GM18909 (cell line): ENCODE data around the gene FTSJ1.
A peak's percentile ranks its signal among the peaks of the same experiment; 100 is the strongest.
"Not testable (repeated sequence)": the region's sequence is repeated elsewhere in the genome, so short reads cannot be mapped to it uniquely, and the experiment has no call there.

Experiments
- ATAC-seq: cut with Tn5 transposase; IDR thresholded peaks from one replicate; pipeline ENCODE4 v1.9.1; 2021; ENCODE audit warnings: mild to moderate bottlenecking; ENCODE audit not compliant: unreplicated experiment, poor library complexity

FTSJ1 gene

DNA sequence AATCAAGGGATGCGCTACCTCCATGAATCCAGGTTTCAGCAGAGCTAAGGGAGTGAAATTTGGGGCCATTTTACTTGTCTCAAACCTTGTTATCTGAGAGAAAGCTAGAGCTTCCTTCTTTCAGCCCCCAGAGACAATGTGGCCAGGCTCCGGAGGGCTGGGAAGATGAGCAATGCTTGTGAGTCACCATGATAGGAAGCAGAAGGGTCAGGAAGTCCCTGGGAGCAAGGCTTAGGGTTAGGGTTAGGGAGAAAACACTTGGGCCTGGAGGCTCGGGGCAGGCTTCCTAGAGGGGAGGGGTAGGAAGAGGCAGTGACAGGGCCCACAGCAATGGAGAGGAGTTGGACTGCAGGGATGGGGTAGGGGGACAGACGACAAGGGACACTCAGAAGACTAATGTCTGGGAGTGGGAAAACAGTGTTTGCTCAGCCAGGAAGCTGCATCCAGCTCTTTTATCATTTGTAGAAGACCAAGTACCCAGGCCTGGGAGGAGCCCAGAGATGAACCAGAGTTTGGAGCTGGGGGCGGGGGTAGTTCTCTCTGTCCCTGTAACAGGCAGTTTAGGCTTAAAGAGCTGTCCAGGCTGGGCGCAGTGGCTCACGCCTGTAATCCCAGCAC lies 16.4 kb downstream of the FTSJ1 start:
- no peak for ATAC-seq

DNA sequence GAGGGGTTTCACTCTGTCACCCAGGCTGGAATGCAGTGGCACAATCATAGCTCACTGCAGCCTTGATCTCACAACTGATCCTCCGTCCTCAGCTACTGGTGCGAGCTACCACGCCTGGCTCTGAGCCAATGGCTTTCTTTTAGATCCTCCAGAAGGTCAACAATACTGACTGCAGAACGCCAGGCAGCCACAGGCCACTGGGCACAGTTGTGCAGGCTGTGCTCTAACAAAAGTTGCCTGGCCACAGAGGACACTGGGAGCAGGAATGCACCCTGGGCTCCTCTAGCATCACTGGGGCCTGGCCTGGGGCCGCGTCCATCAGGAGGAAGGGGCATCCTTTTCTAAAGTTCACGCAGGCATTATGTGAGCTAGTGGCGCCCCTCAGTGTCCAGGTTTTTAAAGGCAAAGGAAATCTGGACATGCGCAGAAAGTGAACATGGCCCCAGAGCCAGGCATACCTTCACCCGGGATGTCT lies 17.9 kb downstream of the FTSJ1 start:
- ATAC-seq: no peak

DNA sequence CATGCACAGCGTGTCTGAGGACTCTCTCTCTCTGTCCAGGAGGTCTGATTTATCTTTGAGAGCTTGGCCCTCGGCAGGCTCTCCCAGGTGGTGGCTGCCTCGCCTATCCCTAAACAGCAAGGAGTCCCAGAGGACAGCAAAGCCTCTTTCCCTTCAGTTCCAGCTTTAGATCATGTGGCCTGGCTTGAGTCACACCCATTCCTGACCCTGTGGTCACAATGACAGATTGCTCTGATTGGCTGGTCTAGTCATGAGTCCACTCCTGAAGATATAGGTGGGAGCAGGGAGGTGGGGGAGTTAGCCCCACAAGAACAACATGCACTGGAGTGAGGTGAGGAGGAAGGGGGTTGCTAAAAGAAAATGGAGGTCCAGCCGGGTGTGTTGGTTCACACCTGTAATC lies 20.7 kb downstream of the FTSJ1 start:
- no peak for ATAC-seq

DNA sequence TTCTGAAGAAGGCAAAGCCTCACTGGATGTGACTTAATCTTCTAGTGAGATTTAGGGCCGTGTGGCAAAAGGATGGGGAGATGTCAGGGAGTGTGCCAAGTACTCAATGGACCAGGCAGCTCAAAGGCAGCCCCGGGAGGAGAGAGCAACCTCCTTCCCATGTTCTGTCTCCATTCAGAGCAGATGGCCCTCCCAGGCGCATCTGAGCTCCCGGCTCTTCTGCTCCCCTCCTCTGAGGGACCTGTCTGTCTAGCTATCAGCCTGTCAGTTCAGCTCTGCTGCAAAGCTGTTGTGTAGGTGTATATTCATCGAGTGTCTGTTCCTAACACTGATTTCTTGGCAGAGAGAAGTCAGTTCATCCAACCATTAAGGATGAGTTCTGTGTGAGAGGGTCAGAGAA lies 21.9 kb downstream of the FTSJ1 start:
- no peak for ATAC-seq

GRCh38 chrX:48498374-48498809 lies 22.4 kb downstream of the FTSJ1 start:
- ATAC-seq: no peak

- no peak for ATAC-seq
Observed at GRCh38 chrX:48504261-48504660, 28.3 kb downstream of the FTSJ1 start.

- ATAC-seq: no peak
Observed at GRCh38 chrX:48505481-48505880, 29.5 kb downstream of the FTSJ1 start.

DNA sequence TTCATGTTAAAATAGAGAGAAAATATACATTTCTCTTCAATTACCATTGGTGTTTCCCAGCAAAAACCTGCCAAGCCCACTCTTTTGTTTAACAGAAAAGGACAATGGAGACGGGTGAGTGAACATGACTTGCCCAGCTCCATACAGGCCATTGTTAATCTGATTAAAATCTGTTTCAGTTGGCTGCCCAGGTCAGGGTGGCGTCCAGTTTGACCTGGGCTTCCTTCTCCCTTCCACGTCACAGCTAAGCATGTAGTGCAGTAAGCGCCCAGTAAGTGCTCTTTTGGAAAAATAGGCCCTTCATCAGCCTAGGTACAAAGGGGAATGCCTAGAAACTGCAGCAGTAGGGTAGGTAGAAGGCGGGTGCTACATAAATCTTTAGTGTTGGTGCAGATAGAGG lies 31.2 kb downstream of the FTSJ1 start:
- ATAC-seq: no peak

GRCh38 chrX:48508400-48509244 lies 32.6 kb downstream of the FTSJ1 start, which contains the start of gene PORCN:
Gene PORCN (plus strand): TSS chrX:48508992. CDS start chrX:48509821, 829 bp downstream.
- ATAC-seq: peak; percentile 86

DNA sequence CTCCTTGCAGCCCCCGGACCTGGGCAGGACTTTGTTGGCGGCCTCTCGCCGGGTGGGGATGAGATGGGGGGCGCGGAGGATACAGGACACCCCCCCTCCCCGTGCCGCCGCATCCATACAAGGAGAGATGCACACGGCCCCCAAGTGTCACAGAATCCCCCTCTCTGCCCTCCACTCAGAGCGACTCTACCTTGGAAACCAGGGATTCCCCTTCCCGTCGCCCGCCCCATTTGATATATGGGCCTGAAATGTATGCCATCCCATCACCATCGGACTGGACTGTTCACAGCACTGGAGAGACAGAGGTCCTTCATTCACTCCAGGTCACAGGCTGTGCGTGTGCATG lies 33.2 kb downstream of the FTSJ1 start:
- ATAC-seq: no peak

DNA sequence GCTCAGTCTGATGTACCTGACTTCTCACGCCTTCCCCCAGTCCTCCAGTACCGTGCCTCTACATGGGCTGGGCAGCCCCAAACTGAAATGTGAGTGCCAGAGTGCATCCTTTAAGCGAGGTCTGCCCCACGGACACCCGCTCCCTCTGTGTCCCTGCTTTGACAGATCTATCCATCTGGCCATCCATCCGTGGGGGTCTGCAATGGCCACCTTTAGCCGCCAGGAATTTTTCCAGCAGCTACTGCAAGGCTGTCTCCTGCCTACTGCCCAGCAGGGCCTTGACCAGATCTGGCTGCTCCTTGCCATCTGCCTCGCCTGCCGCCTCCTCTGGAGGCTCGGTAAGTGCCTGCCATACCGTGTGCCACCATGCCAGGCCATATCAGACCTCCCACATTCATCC lies 33.6 kb downstream of the FTSJ1 start:
- ATAC-seq: no peak

GRCh38 chrX:48511560-48511959 lies 35.6 kb downstream of the FTSJ1 start:
- no peak for ATAC-seq

GRCh38 chrX:48512371-48512935 lies 36.5 kb downstream of the FTSJ1 start:
- ATAC-seq: no peak

- ATAC-seq: no peak
Observed at GRCh38 chrX:48513670-48514069, 37.7 kb downstream of the FTSJ1 start.

DNA sequence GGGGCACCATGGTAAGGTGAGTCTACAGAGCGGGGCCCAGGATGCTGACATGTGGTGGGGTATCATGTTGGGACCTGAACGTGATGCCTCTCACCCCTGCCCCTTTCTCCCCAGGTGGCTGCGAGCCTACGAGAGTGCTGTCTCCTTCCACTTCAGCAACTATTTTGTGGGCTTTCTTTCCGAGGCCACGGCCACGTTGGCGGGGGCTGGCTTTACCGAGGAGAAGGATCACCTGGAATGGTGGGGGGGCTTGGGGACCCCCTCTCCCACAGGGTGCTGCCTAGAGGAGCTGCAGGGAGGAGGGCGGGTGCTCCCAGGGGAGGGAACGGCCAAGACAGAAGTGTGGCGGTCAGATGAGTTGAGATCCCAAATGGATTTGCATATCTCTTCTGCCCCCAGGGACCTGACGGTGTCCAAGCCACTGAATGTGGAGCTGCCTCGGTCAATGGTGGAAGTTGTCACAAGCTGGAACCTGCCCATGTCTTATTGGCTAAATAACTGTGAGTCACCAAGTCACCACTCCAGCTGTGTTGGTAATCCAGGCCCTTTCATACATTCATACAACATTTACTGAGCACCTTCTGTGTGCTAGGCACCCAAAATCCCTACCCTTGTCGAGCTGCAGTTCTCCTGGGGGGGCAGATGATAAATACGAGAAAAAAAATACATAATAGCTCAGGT lies 38.3 kb downstream of the FTSJ1 start:
- no peak for ATAC-seq

DNA sequence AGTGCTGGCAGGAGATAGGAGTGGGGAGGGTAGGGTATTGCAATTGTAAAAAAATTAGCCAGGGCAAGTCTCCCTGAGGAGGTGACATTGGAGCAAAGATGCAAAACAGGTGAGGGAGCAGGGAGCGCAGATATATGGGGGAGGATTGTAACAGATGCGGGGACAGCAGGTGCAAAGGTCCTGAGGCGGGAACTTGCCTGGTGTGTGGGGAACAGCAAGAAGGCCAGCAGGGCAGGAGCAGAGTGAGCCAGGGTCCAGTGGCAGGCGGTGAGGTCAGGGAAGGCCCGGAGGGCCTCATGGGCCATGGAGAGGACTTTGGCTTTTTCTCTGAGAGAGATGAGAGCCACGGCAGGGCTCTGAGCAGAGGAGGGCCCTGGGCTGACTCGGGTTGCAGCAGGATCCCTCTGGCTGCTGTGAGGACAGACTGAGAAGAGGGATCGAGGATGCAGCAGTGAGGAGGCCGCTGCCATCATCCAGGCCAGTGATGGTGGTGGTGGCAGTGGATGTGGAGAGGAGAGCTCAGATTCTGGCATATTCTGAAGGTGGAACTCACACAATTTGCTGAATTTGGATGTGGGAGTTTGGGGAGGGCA lies 39.0 kb downstream of the FTSJ1 start:
- no peak for ATAC-seq

DNA sequence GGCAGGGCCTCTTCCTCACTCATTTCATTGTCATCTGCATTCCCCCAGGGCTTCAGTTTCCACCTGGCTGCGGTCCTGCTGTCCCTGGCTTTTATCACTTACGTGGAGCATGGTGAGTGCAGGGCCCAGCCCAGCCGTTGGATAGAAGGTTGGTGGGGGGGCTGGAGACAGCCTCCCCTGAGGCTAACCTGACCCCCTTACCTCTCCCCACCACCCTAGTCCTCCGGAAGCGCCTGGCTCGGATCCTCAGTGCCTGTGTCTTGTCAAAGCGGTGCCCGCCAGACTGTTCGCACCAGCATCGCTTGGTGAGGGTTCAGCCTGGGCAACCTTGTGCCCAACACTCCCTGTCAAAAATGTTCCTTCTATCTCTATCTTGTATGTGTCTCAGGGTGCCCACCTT lies 39.8 kb downstream of the FTSJ1 start:
- ATAC-seq: no peak

- no peak for ATAC-seq
Observed at GRCh38 chrX:48516285-48516684, 40.3 kb downstream of the FTSJ1 start.

- ATAC-seq: no peak
Observed at GRCh38 chrX:48516987-48517386, 41.0 kb downstream of the FTSJ1 start.

- not testable (repeated sequence) for ATAC-seq
Observed at GRCh38 chrX:48519481-48519880, 43.5 kb downstream of the FTSJ1 start.
